HCT116 (cell line): ENCODE data around the gene PRKCH. TPM values are rescaled to one million over a fixed set of nuclear protein-coding genes. Genes with fewer than 3 reads are reported as not detected.

Experiments
- ATAC-seq: fragments of 200-7000 bp; cut with Tn5 transposase; 2 replicates; pipeline ENCODE4 v1.9.1; 2020; ENCODE audit warnings: mild to moderate bottlenecking, moderate library complexity
- BruUV-seq: library from RNA; stranded (reverse); fragments of 400-500 nt; replicated peaks from 2 replicates; lab custom pipeline; 2021; lab: Mats Ljungman, UMichigan
- CTCF ChIA-PET: fragments of 300-600 bp; sonication (Branson Sonifier 250); formaldehyde crosslinking; loops from one replicate; lab custom pipeline; 2021; ENCODE audit warnings: antibody characterized with exemption; lab: Charles Lee
- POLR2A ChIA-PET: fragments of 300-600, 350-600 bp; sonication (Branson Sonifier 250); formaldehyde crosslinking; loops from one replicate; lab custom pipeline; 2021; ENCODE audit warnings: antibody characterized with exemption; lab: Charles Lee
- RAD21 ChIA-PET, 2 experiments: fragments of 300-600 bp; sonication (Branson Sonifier 250); formaldehyde crosslinking; loops; one replicate each; lab custom pipeline; 2023; ENCODE audit warnings: low total read pairs in 2 of 2; ENCODE audit not compliant: uncharacterized antibody in 2 of 2, unreplicated experiment in 2 of 2, low non-redundant PET in 1 of 2; lab: Charles Lee
- DNase-seq: peaks from one replicate; pipeline ENCODE4 v3.0.0-alpha.2; 2010; ENCODE audit warnings: low read depth, low spot score
- H2AFZ ChIP-seq: fragments of 200-600 bp; shearing (Covaris generic), sonication (generic); 2 replicates; pipeline ENCODE4 v1.6.1; 2017; ENCODE audit warnings: low read depth, mixed run types, mixed read lengths, antibody characterized with exemption, low read length; ENCODE audit not compliant: poor library complexity, severe bottlenecking
- H3K27ac ChIP-seq: 2 replicates; pipeline ENCODE4 v1.5.1; 2012; ENCODE audit warnings: low read depth, low read length
- H3K27me3 ChIP-seq: fragments of 200-600 bp; sonication (generic); 2 replicates; pipeline ENCODE4 v1.6.1; 2016; ENCODE audit warnings: mixed run types, low read length, mixed read lengths; ENCODE audit not compliant: insufficient read depth
- H3K36me3 ChIP-seq, 2 experiments: fragments of 200-500 bp in 1 of 2; fragments of 200-600 bp in 1 of 2; sonication (Bioruptor generic) in 1 of 2; sonication (generic) in 1 of 2; 2 replicates each; pipeline versions ENCODE4 v1.5.1 to v1.6.1; 2014 to 2016; ENCODE audit warnings: low read length in 2 of 2, inconsistent platforms in 1 of 2, mixed read lengths in 1 of 2, mixed run types in 1 of 2; ENCODE audit not compliant: insufficient read depth in 2 of 2, control insufficient read depth in 1 of 2
- H3K4me1 ChIP-seq, 2 experiments: fragments of 200-600 bp in 1 of 2; sonication (generic) in 1 of 2; 2 replicates each; pipeline versions ENCODE4 v1.5.1 to v1.6.1; 2012 to 2017; ENCODE audit warnings: low read length in 2 of 2, inconsistent platforms in 1 of 2, mild to moderate bottlenecking in 1 of 2, mixed read lengths in 1 of 2, mixed run types in 1 of 2, moderate library complexity in 1 of 2; ENCODE audit not compliant: insufficient read depth in 2 of 2, control insufficient read depth in 1 of 2
- H3K4me2 ChIP-seq: fragments of 200-600 bp; sonication (generic); 2 replicates; pipeline ENCODE4 v1.6.1; 2017; ENCODE audit warnings: mixed run types, low read length, mixed read lengths
- H3K4me3 ChIP-seq, 2 experiments: fragments of 200-600 bp in 1 of 2; sonication (generic) in 1 of 2; replicated peaks in 1 of 2; 2 replicates each; pipeline ENCODE4 v1.5.1; 2011 to 2016; ENCODE audit warnings: low read length in 2 of 2, control low read depth in 1 of 2, low read depth in 1 of 2, mild to moderate bottlenecking in 1 of 2, mixed read lengths in 1 of 2, mixed run types in 1 of 2
- H3K79me2 ChIP-seq: fragments of 200-600 bp; sonication (generic); 2 replicates; pipeline ENCODE4 v1.6.1; 2017; ENCODE audit warnings: mild to moderate bottlenecking, mixed run types, low read length, moderate library complexity, mixed read lengths; ENCODE audit not compliant: insufficient read depth
- H3K9ac ChIP-seq: fragments of 200-600 bp; sonication (generic); 2 replicates; pipeline ENCODE4 v1.6.1; 2016; ENCODE audit warnings: low read length, mixed read lengths
- H3K9me2 ChIP-seq: fragments of 200-600 bp; sonication (generic), shearing (Covaris generic); 2 replicates; pipeline ENCODE4 v1.6.1; 2017; ENCODE audit warnings: mixed run types, mild to moderate bottlenecking, moderate library complexity; ENCODE audit not compliant: insufficient read depth
- H3K9me3 ChIP-seq, 2 experiments: fragments of 200-500 bp in 1 of 2; fragments of 200-600 bp in 1 of 2; sonication (Bioruptor generic) in 1 of 2; sonication (generic) in 1 of 2; 2 replicates each; pipeline ENCODE4 v1.6.1; 2014 to 2017; ENCODE audit warnings: low read length in 2 of 2, mixed read lengths in 2 of 2, inconsistent platforms in 1 of 2, low read depth in 1 of 2, mild to moderate bottlenecking in 1 of 2, mixed run types in 1 of 2, moderate library complexity in 1 of 2; ENCODE audit not compliant: control insufficient read depth in 1 of 2, insufficient read depth in 1 of 2
- H4K20me1 ChIP-seq: fragments of 200-600 bp; sonication (generic), shearing (Covaris generic); 2 replicates; pipeline ENCODE4 v1.6.1; 2017; ENCODE audit warnings: mixed run types, mild to moderate bottlenecking, moderate library complexity; ENCODE audit not compliant: insufficient read depth
- ATF3 ChIP-seq: IDR thresholded peaks from 2 replicates; pipeline ENCODE4 v1.6.1; 2012
- REST ChIP-seq: IDR thresholded peaks from 2 replicates; pipeline ENCODE4 v1.6.1; 2012; ENCODE audit warnings: low read depth
- intact Hi-C: fragments of 100-400 bp; cut with micrococcal nuclease; formaldehyde crosslinking; loops from 2 replicates; pipeline ENCODE4 v1.10.0; 2022
- total RNA-seq: library from RNA; stranded (reverse); gene quantifications from one replicate; pipeline ENCODE4 v1.2.1, GENCODE V29; 2021; ENCODE audit not compliant: unreplicated experiment

PRKCH gene
- total RNA-seq, 1 experiment from 2014 or later: 16.6 TPM

- no peak for DNase-seq
- H3K9ac ChIP-seq: no peak overlapping the region
- peaks cover 12 to 13% of the 10 kb centered on the region in 2 experiments; a peak in 2 of 4 replicates for H3K9me3 ChIP-seq
- ChIA-PET POLR2A (no interaction called here), CTCF (no interaction called here), RAD21 (no interaction called here)
- no peaks in the 10 kb centered on the region for H3K27me3 ChIP-seq
- no peaks in the 10 kb centered on the region for H3K36me3 ChIP-seq
- H3K4me3 ChIP-seq: no peak overlapping the region
- no peaks in the 10 kb centered on the region for H3K79me2 ChIP-seq
- no peaks in the 10 kb centered on the region for H4K20me1 ChIP-seq
- BruUV-seq: no TSS peak
- no peak for TF ChIP-seq ATF3
- no peak overlapping the region for H3K27ac ChIP-seq
- ATAC-seq: no peak
- H3K4me2 ChIP-seq: no peak overlapping the region
- peaks cover 0 to under 1% of the 10 kb centered on the region in 2 experiments; a peak in 1 of 4 replicates for H3K4me1 ChIP-seq
- intact Hi-C loops: no loop called here
- no peaks in the 10 kb centered on the region for H3K9me2 ChIP-seq
- H2AFZ ChIP-seq: no peak overlapping the region
Measured at GRCh38 chr14:61376314-61376713, 54.9 kb downstream of the PRKCH start.

GRCh38 chr14:61377749-61378148, 56.4 kb downstream of the PRKCH start:
- Histone ChIP-seq H3K9ac (no peak overlapping the region), H3K4me2 (no peak overlapping the region), H3K9me2 (no peaks in the 10 kb centered on the region), H4K20me1 (no peaks in the 10 kb centered on the region), H3K9me3 (peaks cover 12 to 13% of the 10 kb centered on the region in 2 experiments; a peak in 2 of 4 replicates), H2AFZ (no peak overlapping the region), H3K36me3 (no peaks in the 10 kb centered on the region), H3K4me1 (peaks cover 0 to 7% of the 10 kb centered on the region in 2 experiments; a peak in 1 of 4 replicates), H3K27ac (no peak overlapping the region), H3K79me2 (no peaks in the 10 kb centered on the region), H3K27me3 (no peaks in the 10 kb centered on the region), H3K4me3 (no peak overlapping the region)
- TF ChIP-seq REST: no peak
- BruUV-seq: no TSS peak
- ChIA-PET CTCF (no interaction called here), POLR2A (no interaction called here), RAD21 (no interaction called here)
- intact Hi-C loops: no loop called here
- no peak for DNase-seq
- ATAC-seq: no peak
